Common myeloid progenitor, CD34-positive (primary cell): Measurements from ENCODE around the gene SIX4.

ENCODE experiments used
- CTCF ChIA-PET: fragments of 350-600 bp; sonication (Branson Sonifier 250); formaldehyde crosslinking; loops from one replicate; lab custom pipeline; 2021; ENCODE audit warnings: antibody characterized with exemption; lab: Charles Lee
- POLR2A ChIA-PET: fragments of 350-600 bp; sonication (Branson Sonifier 250); formaldehyde crosslinking; loops from one replicate; lab custom pipeline; 2021; ENCODE audit warnings: antibody characterized with exemption; lab: Charles Lee
- DNase-seq, 3 donors: peaks; one replicate each; pipeline versions ENCODE4 v3.0.0 to v3.0.0-alpha.2; 2013
- H3K27ac ChIP-seq, 2 experiments: 1 replicate in 1 of 2; 2 replicates in 1 of 2; pipeline ENCODE4 v1.7.0; 2013; ENCODE audit warnings: inconsistent platforms in 2 of 2, low read length in 2 of 2, mild to moderate bottlenecking in 2 of 2, low read depth in 1 of 2, moderate library complexity in 1 of 2; ENCODE audit not compliant: severe bottlenecking in 2 of 2, insufficient read depth in 1 of 2, poor library complexity in 1 of 2
- H3K27me3 ChIP-seq, 5 experiments: replicated peaks in 2 of 5; 1 replicate in 3 of 5; 2 replicates in 2 of 5; pipeline versions ENCODE4 v1.6.1 to v1.7.0; 2013; ENCODE audit warnings: low read length in 4 of 5, mild to moderate bottlenecking in 2 of 5, moderate library complexity in 2 of 5, inconsistent platforms in 1 of 5; ENCODE audit not compliant: insufficient read depth in 5 of 5, control insufficient read depth in 4 of 5
- H3K36me3 ChIP-seq, 4 experiments: 1 replicate in 2 of 4; 2 replicates in 2 of 4; pipeline versions ENCODE4 v1.6.1 to v1.7.0; 2013; ENCODE audit warnings: low read length in 3 of 4, control low read depth in 1 of 4, mild to moderate bottlenecking in 1 of 4; ENCODE audit not compliant: control insufficient read depth in 4 of 4, insufficient read depth in 4 of 4
- H3K4me1 ChIP-seq, 4 experiments: 1 replicate in 3 of 4; 2 replicates in 1 of 4; pipeline versions ENCODE4 v1.6.1 to v1.7.1; 2013; ENCODE audit warnings: low read length in 3 of 4, mild to moderate bottlenecking in 3 of 4, control low read depth in 1 of 4, inconsistent platforms in 1 of 4, moderate library complexity in 1 of 4; ENCODE audit not compliant: control insufficient read depth in 4 of 4, insufficient read depth in 4 of 4; ENCODE audit errors: control extremely low read depth in 1 of 4
- H3K4me3 ChIP-seq, 7 experiments: 1 replicate in 4 of 7; 2 replicates in 3 of 7; pipeline versions ENCODE4 v1.5.1 to v1.7.0; 2013; ENCODE audit warnings: mild to moderate bottlenecking in 7 of 7, low read length in 6 of 7, moderate library complexity in 6 of 7, inconsistent platforms in 2 of 7, low read depth in 2 of 7, control low read depth in 1 of 7; ENCODE audit not compliant: insufficient read depth in 4 of 7, control insufficient read depth in 1 of 7; ENCODE audit errors: extremely low read depth in 1 of 7
- H3K9me3 ChIP-seq, 5 experiments: 1 replicate in 4 of 5; 2 replicates in 1 of 5; pipeline versions ENCODE4 v1.6.1 to v1.7.1; 2013; ENCODE audit warnings: low read length in 4 of 5, mild to moderate bottlenecking in 2 of 5, inconsistent platforms in 1 of 5, low read depth in 1 of 5, moderate library complexity in 1 of 5; ENCODE audit not compliant: control insufficient read depth in 4 of 5, insufficient read depth in 2 of 5; ENCODE audit errors: control extremely low read depth in 1 of 5
- WGBS: methylation state at CpG from one replicate; pipeline ENCODE4 v1.1.5; 2013; ENCODE audit not compliant: insufficient coverage; 5-methylcytosine and 5-hydroxymethylcytosine counted together

Gene SIX4

GRCh38 chr14:60700598-60700997 lies 23.6 kb downstream of the SIX4 start:
- peaks cover 0 to 39% (median 12%) of the 10 kb centered on the region in 5 experiments for H3K9me3 ChIP-seq
- no peaks in the 10 kb centered on the region for H3K4me1 ChIP-seq
- POLR2A ChIA-PET: interaction anchor here (0.6 kb wide), 1 partner anchor 1131 kb away, joined by 6 read pairs; no protein-coding TSS in a partner anchor
- no peak for DNase-seq
- H3K4me3 ChIP-seq: no peak overlapping the region
- 100% methylated on average over 1 of the region's 3 CpGs for WGBS
- no peaks in the 10 kb centered on the region for H3K36me3 ChIP-seq
- no peak overlapping the region for H3K27ac ChIP-seq
- H3K27me3 ChIP-seq: no peaks in the 10 kb centered on the region
- CTCF ChIA-PET: no interaction called here

GRCh38 chr14:60695327-60695726 lies 28.8 kb downstream of the SIX4 start:
- ChIA-PET POLR2A (no interaction called here), CTCF (no interaction called here)
- 33% methylated on average over 1 of the region's 4 CpGs for WGBS
- H3K4me1 ChIP-seq: no peaks in the 10 kb centered on the region
- peaks cover 0 to 21% (median 6%) of the 10 kb centered on the region in 5 experiments for H3K9me3 ChIP-seq
- DNase-seq: peak in 2 of 3 donors; percentile 2 to 13
- no peaks in the 10 kb centered on the region for H3K36me3 ChIP-seq
- H3K27ac ChIP-seq: no peak overlapping the region
- H3K4me3 ChIP-seq: no peak overlapping the region
- peaks cover 0 to 2% (median 0%) of the 10 kb centered on the region in 5 experiments for H3K27me3 ChIP-seq

- H3K27ac ChIP-seq: no peak overlapping the region
- no peaks in the 10 kb centered on the region for H3K4me1 ChIP-seq
- POLR2A ChIA-PET: no interaction called here
- peaks cover 0 to under 1% (median 0%) of the 10 kb centered on the region in 5 experiments for H3K9me3 ChIP-seq
- no peak overlapping the region for H3K4me3 ChIP-seq
- H3K36me3 ChIP-seq: no peaks in the 10 kb centered on the region
- 100% methylated on average over 2 of the region's 3 CpGs for WGBS
- H3K27me3 ChIP-seq: peaks cover 0 to 2% (median 0%) of the 10 kb centered on the region in 5 experiments
- DNase-seq: no peak
- CTCF ChIA-PET: interaction anchor here (0.8 kb wide), 1 partner anchor 13 kb away, joined by 3 read pairs; no protein-coding TSS in a partner anchor
Observed at GRCh38 chr14:60691383-60692113, 32.6 kb downstream of the SIX4 start.

GRCh38 chr14:60686865-60687264 lies 37.3 kb downstream of the SIX4 start:
- ChIA-PET POLR2A (no interaction called here), CTCF (no interaction called here)
- no peak for DNase-seq
- H3K9me3 ChIP-seq: no peaks in the 10 kb centered on the region
- no peak overlapping the region for H3K27ac ChIP-seq
- H3K27me3 ChIP-seq: peaks cover 0 to 2% (median 0%) of the 10 kb centered on the region in 5 experiments
- H3K4me3 ChIP-seq: no peak overlapping the region
- no peaks in the 10 kb centered on the region for H3K4me1 ChIP-seq
- no peaks in the 10 kb centered on the region for H3K36me3 ChIP-seq

GRCh38 chr14:60684203-60684602 lies 39.9 kb downstream of the SIX4 start:
- Histone ChIP-seq H3K36me3 (no peaks in the 10 kb centered on the region), H3K4me1 (no peaks in the 10 kb centered on the region), H3K9me3 (peaks cover 0 to 2% (median 0%) of the 10 kb centered on the region in 5 experiments), H3K27ac (no peak overlapping the region), H3K27me3 (peaks cover 0 to 7% (median 0%) of the 10 kb centered on the region in 5 experiments), H3K4me3 (no peak overlapping the region)
- ChIA-PET CTCF (no interaction called here), POLR2A (no interaction called here)
- 100% methylated on average over 2 of the region's 2 CpGs for WGBS
- no peak for DNase-seq

GRCh38 chr14:60681271-60681670 lies 42.9 kb downstream of the SIX4 start:
- Histone ChIP-seq H3K9me3 (peaks cover 0 to 2% (median 0%) of the 10 kb centered on the region in 5 experiments), H3K27ac (no peak overlapping the region), H3K4me3 (no peak overlapping the region), H3K27me3 (peaks cover 0 to 5% (median 0%) of the 10 kb centered on the region in 5 experiments), H3K4me1 (no peaks in the 10 kb centered on the region), H3K36me3 (no peaks in the 10 kb centered on the region)
- ChIA-PET CTCF (no interaction called here), POLR2A (no interaction called here)
- DNase-seq: no peak

- WGBS: 100% methylated on average over 2 of the region's 3 CpGs
- H3K9me3 ChIP-seq: peaks cover 0 to 2% (median 0%) of the 10 kb centered on the region in 5 experiments
- H3K27me3 ChIP-seq: peaks cover 0 to 5% (median 0%) of the 10 kb centered on the region in 5 experiments
- no peaks in the 10 kb centered on the region for H3K4me1 ChIP-seq
- H3K27ac ChIP-seq: no peak overlapping the region
- CTCF ChIA-PET: no interaction called here
- no peaks in the 10 kb centered on the region for H3K36me3 ChIP-seq
- POLR2A ChIA-PET: no interaction called here
- no peak for DNase-seq
- no peak overlapping the region for H3K4me3 ChIP-seq
Observed at GRCh38 chr14:60680511-60680910, 43.6 kb downstream of the SIX4 start.
